ENCODE measurements around the gene UROS.

The UROS gene

GRCh38 chr10:125802739-125803138 lies 20.3 kb downstream of the UROS start:
- no peak overlapping the region for H3K27ac ChIP-seq (ENCODE audit: low read depth, low read length)
- H3K4me3 ChIP-seq (ENCODE audit: low read depth, low read length): no peak overlapping the region
- H3K4me1 ChIP-seq (ENCODE audit: control insufficient read depth, insufficient read depth, low read length, unreplicated experiment): no peaks in the 10 kb centered on the region
- no peak overlapping the region for H2AFZ ChIP-seq (ENCODE audit: low read length, unreplicated experiment)
- H3K27me3 ChIP-seq (ENCODE audit: insufficient read depth, low read length): no peaks in the 10 kb centered on the region
- H3K79me2 ChIP-seq (ENCODE audit: control insufficient read depth, insufficient read depth, low read length, unreplicated experiment): no peaks in the 10 kb centered on the region
- H3K36me3 ChIP-seq (ENCODE audit: insufficient read depth, low read length): peaks cover 6% of the 10 kb centered on the region; the same call in 1 of the 2 replicates

GRCh38 chr10:125802131-125802530 lies 20.9 kb downstream of the UROS start:
- Histone ChIP-seq H3K27ac (ENCODE audit: low read depth, low read length) (no peak overlapping the region), H3K27me3 (ENCODE audit: insufficient read depth, low read length) (no peaks in the 10 kb centered on the region), H3K4me1 (ENCODE audit: control insufficient read depth, insufficient read depth, low read length, unreplicated experiment) (no peaks in the 10 kb centered on the region), H3K79me2 (ENCODE audit: control insufficient read depth, insufficient read depth, low read length, unreplicated experiment) (no peaks in the 10 kb centered on the region), H3K36me3 (ENCODE audit: insufficient read depth, low read length) (peaks cover 6% of the 10 kb centered on the region; the same call in 1 of the 2 replicates), H2AFZ (ENCODE audit: low read length, unreplicated experiment) (no peak overlapping the region), H3K4me3 (ENCODE audit: low read depth, low read length) (no peak overlapping the region)

- no peak overlapping the region for H3K4me3 ChIP-seq (ENCODE audit: low read depth, low read length)
- no peak overlapping the region for H3K27ac ChIP-seq (ENCODE audit: low read depth, low read length)
- H2AFZ ChIP-seq (ENCODE audit: low read length, unreplicated experiment): no peak overlapping the region
- 0 out of 2 replicates have a peak, but pooled peaks cover 6% of the 10 kb centered on the region for H3K36me3 ChIP-seq (ENCODE audit: insufficient read depth, low read length)
- H3K4me1 ChIP-seq (ENCODE audit: control insufficient read depth, insufficient read depth, low read length, unreplicated experiment): no peaks in the 10 kb centered on the region
- no peaks in the 10 kb centered on the region for H3K27me3 ChIP-seq (ENCODE audit: insufficient read depth, low read length)
- no peaks in the 10 kb centered on the region for H3K79me2 ChIP-seq (ENCODE audit: control insufficient read depth, insufficient read depth, low read length, unreplicated experiment)
Observed at GRCh38 chr10:125801574-125801973, 21.5 kb downstream of the UROS start.

- Histone ChIP-seq H3K79me2 (ENCODE audit: control insufficient read depth, insufficient read depth, low read length, unreplicated experiment) (no peaks in the 10 kb centered on the region), H3K4me3 (ENCODE audit: low read depth, low read length) (no peak overlapping the region), H3K27me3 (ENCODE audit: insufficient read depth, low read length) (no peaks in the 10 kb centered on the region), H3K36me3 (ENCODE audit: insufficient read depth, low read length) (0 out of 2 replicates have a peak, but pooled peaks cover 6% of the 10 kb centered on the region), H3K4me1 (ENCODE audit: control insufficient read depth, insufficient read depth, low read length, unreplicated experiment) (no peaks in the 10 kb centered on the region), H2AFZ (ENCODE audit: low read length, unreplicated experiment) (no peak overlapping the region), H3K27ac (ENCODE audit: low read depth, low read length) (no peak overlapping the region)
Observed at GRCh38 chr10:125799451-125800182, 23.4 kb downstream of the UROS start.

GRCh38 chr10:125797994-125798662 lies 24.9 kb downstream of the UROS start:
- no peaks in the 10 kb centered on the region for H3K27me3 ChIP-seq (ENCODE audit: insufficient read depth, low read length)
- no peaks in the 10 kb centered on the region for H3K4me1 ChIP-seq (ENCODE audit: control insufficient read depth, insufficient read depth, low read length, unreplicated experiment)
- H3K36me3 ChIP-seq (ENCODE audit: insufficient read depth, low read length): 0 out of 2 replicates have a peak, but pooled peaks cover 6% of the 10 kb centered on the region
- no peaks in the 10 kb centered on the region for H3K79me2 ChIP-seq (ENCODE audit: control insufficient read depth, insufficient read depth, low read length, unreplicated experiment)
- no peak overlapping the region for H3K27ac ChIP-seq (ENCODE audit: low read depth, low read length)
- H2AFZ ChIP-seq (ENCODE audit: low read length, unreplicated experiment): no peak overlapping the region
- no peak overlapping the region for H3K4me3 ChIP-seq (ENCODE audit: low read depth, low read length)

- Histone ChIP-seq H3K79me2 (ENCODE audit: control insufficient read depth, insufficient read depth, low read length, unreplicated experiment) (no peaks in the 10 kb centered on the region), H3K4me1 (ENCODE audit: control insufficient read depth, insufficient read depth, low read length, unreplicated experiment) (no peaks in the 10 kb centered on the region), H3K36me3 (ENCODE audit: insufficient read depth, low read length) (0 out of 2 replicates have a peak, but pooled peaks cover 6% of the 10 kb centered on the region), H2AFZ (ENCODE audit: low read length, unreplicated experiment) (no peak overlapping the region), H3K27ac (ENCODE audit: low read depth, low read length) (no peak overlapping the region), H3K27me3 (ENCODE audit: insufficient read depth, low read length) (no peaks in the 10 kb centered on the region), H3K4me3 (ENCODE audit: low read depth, low read length) (no peak overlapping the region)
Observed at GRCh38 chr10:125797424-125797823, 25.6 kb downstream of the UROS start.

- H3K4me1 ChIP-seq (ENCODE audit: control insufficient read depth, insufficient read depth, low read length, unreplicated experiment): no peaks in the 10 kb centered on the region
- no peak overlapping the region for H3K27ac ChIP-seq (ENCODE audit: low read depth, low read length)
- no peaks in the 10 kb centered on the region for H3K36me3 ChIP-seq (ENCODE audit: insufficient read depth, low read length)
- H2AFZ ChIP-seq (ENCODE audit: low read length, unreplicated experiment): no peak overlapping the region
- no peak overlapping the region for H3K4me3 ChIP-seq (ENCODE audit: low read depth, low read length)
- no peaks in the 10 kb centered on the region for H3K27me3 ChIP-seq (ENCODE audit: insufficient read depth, low read length)
- H3K79me2 ChIP-seq (ENCODE audit: control insufficient read depth, insufficient read depth, low read length, unreplicated experiment): no peaks in the 10 kb centered on the region
Observed at GRCh38 chr10:125795637-125796190, 27.3 kb downstream of the UROS start.

- no peak overlapping the region for H3K4me3 ChIP-seq (ENCODE audit: low read depth, low read length)
- no peaks in the 10 kb centered on the region for H3K27me3 ChIP-seq (ENCODE audit: insufficient read depth, low read length)
- no peak overlapping the region for H3K27ac ChIP-seq (ENCODE audit: low read depth, low read length)
- H3K4me1 ChIP-seq (ENCODE audit: control insufficient read depth, insufficient read depth, low read length, unreplicated experiment): no peaks in the 10 kb centered on the region
- no peaks in the 10 kb centered on the region for H3K36me3 ChIP-seq (ENCODE audit: insufficient read depth, low read length)
- H2AFZ ChIP-seq (ENCODE audit: low read length, unreplicated experiment): no peak overlapping the region
- no peaks in the 10 kb centered on the region for H3K79me2 ChIP-seq (ENCODE audit: control insufficient read depth, insufficient read depth, low read length, unreplicated experiment)
Observed at GRCh38 chr10:125795128-125795527, 27.9 kb downstream of the UROS start.

GRCh38 chr10:125792342-125793300 lies 30.4 kb downstream of the UROS start:
- Histone ChIP-seq H3K79me2 (ENCODE audit: control insufficient read depth, insufficient read depth, low read length, unreplicated experiment) (no peaks in the 10 kb centered on the region), H3K4me1 (ENCODE audit: control insufficient read depth, insufficient read depth, low read length, unreplicated experiment) (no peaks in the 10 kb centered on the region), H3K4me3 (ENCODE audit: low read depth, low read length) (no peak overlapping the region), H2AFZ (ENCODE audit: low read length, unreplicated experiment) (no peak overlapping the region), H3K36me3 (ENCODE audit: insufficient read depth, low read length) (no peaks in the 10 kb centered on the region), H3K27me3 (ENCODE audit: insufficient read depth, low read length) (no peaks in the 10 kb centered on the region), H3K27ac (ENCODE audit: low read depth, low read length) (no peak overlapping the region)

Data from ACC112 (cell line).